ENCODE measurements around the gene TECPR2.

DNA sequence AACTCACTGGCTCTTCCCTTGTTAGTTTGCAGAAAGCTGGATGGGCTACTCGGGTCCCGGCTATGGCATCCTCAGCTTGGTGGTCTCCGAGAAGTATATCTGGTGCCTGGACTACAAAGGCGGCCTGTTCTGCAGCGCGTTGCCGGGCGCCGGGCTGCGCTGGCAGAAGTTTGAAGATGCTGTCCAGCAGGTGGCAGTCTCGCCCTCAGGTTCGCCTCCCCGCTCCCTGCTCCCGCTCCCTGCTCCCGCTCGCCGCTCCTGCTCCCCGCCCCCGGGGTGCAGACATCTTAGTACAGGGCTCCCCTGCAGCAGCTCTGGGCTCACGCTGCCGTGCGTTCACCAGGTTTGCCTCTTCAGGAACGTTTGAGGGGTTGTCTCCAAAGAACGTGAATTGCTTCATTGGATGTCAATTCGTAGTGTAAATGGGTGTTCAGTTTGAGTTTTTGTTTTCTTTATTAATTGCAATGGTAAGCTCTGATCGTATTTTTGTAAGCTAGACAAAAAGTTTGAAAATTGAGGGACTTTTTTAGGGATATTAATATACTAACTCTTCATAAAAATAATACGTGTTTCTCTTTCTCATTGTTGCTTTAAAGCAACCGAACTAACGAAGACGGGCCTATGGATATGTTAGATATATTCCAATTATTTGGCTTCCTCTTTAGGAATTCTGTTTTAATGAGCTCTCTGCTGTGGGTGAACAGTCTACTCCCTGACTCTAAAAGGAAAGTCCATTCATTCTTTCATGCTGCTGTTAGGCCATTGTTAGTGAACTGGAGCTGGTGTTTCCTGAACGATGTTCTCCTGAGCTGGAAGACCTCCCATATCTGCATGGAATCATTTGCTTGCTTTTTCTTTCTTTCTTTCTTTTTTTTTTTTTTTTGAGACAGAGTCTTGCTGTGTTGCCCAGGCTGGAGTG, 75.5 kb downstream of the TECPR2 start:
- TF ChIP-seq TAF1 (IDR thresholded peaks at IDR 0.05; ENCODE audit: low read depth, low read length), result no peak
- TF ChIP-seq POLR2A (IDR thresholded peaks at IDR 0.05; ENCODE audit: low read depth, low read length), result no peak
- TF ChIP-seq POU2F2 (IDR thresholded peaks at IDR 0.05; ENCODE audit: low read depth, low read length), result no peak
- TF ChIP-seq SPI1 (IDR thresholded peaks at IDR 0.05; ENCODE audit: low read depth, low read length), result no peak
- no peak for TF ChIP-seq POLR2AphosphoS5 (IDR thresholded peaks at IDR 0.05; ENCODE audit: low read depth, low read length)
- no peak for TF ChIP-seq PAX5 (IDR thresholded peaks at IDR 0.05; ENCODE audit: insufficient read depth, low read length, severe bottlenecking)
